ENCODE measurements around the gene PBX2. TPM values are rescaled to one million over a fixed set of nuclear protein-coding genes. Genes with fewer than 3 reads are reported as not detected.
"Not testable (repeated sequence)": the region's sequence is repeated elsewhere in the genome, so short reads cannot be mapped to it uniquely, and the experiment has no call there.

The PBX2 gene
- total RNA-seq, 2 experiments from 2014 or later, result 69.4 to 73.1 TPM

- no peak for DNase-seq
- Mint-ChIP-seq H3K27me3 (no peaks in the 10 kb centered on the region), H3K4me3 (peak overlapping the region; percentile 86), H3K27ac (peak overlapping the region; percentile 77), H3K4me1 (peaks cover 56% of the 10 kb centered on the region), H3K9me3 (no peaks in the 10 kb centered on the region), H3K36me3 (ENCODE audit: low read depth) (peaks cover 67% of the 10 kb centered on the region)
- POLR2A ChIA-PET, result interaction anchor here (1.1 to 10.5 kb wide), 2 partner anchors 10 to 782 kb away, joined by 3 to 155 read pairs; partner anchors contain the start of genes AGPAT1 and RNF5
- CTCF ChIA-PET, result no interaction called here
These were observed 797 bp downstream of the PBX2 start for GRCh38 chr6:32189069-32189741.

GRCh38 chr6:32188381-32189068 lies 1.5 kb downstream of the PBX2 start:
- peak overlapping the region; percentile 77 for H3K27ac Mint-ChIP-seq
- peaks cover 73% of the 10 kb centered on the region for H3K36me3 Mint-ChIP-seq (ENCODE audit: low read depth)
- CTCF ChIA-PET, result interaction anchor here (0.5 kb wide), 1 partner anchor 1382 kb away, joined by 3 read pairs; no protein-coding TSS in a partner anchor
- peak overlapping the region; percentile 86 for H3K4me3 Mint-ChIP-seq
- POLR2A ChIA-PET, result interaction anchor here (1.1 to 10.5 kb wide), 2 partner anchors 9 to 783 kb away, joined by 3 to 155 read pairs; partner anchors contain the start of genes AGPAT1 and RNF5
- no peaks in the 10 kb centered on the region for H3K9me3 Mint-ChIP-seq
- DNase-seq, result no peak
- no peaks in the 10 kb centered on the region for H3K27me3 Mint-ChIP-seq
- peaks cover 50% of the 10 kb centered on the region for H3K4me1 Mint-ChIP-seq

GRCh38 chr6:32187725-32188380 lies 2.1 kb downstream of the PBX2 start:
- peak overlapping the region; percentile 91 for H3K27ac Mint-ChIP-seq
- ChIA-PET POLR2A (interaction anchor here (10.5 kb wide), 1 partner anchor 8 kb away, joined by 155 read pairs; the partner anchor contains the start of genes AGPAT1 and RNF5), CTCF (interaction anchor here (0.5 kb wide), 1 partner anchor 1383 kb away, joined by 3 read pairs; no protein-coding TSS in a partner anchor)
- H3K4me3 Mint-ChIP-seq, result peak overlapping the region; percentile 41
- H3K27me3 Mint-ChIP-seq, DNase-seq, H3K9me3 Mint-ChIP-seq: not testable (repeated sequence)
- peaks cover 43% of the 10 kb centered on the region for H3K4me1 Mint-ChIP-seq
- peaks cover 77% of the 10 kb centered on the region for H3K36me3 Mint-ChIP-seq (ENCODE audit: low read depth)

- H3K4me1 Mint-ChIP-seq, result peaks cover 43% of the 10 kb centered on the region
- no peak for DNase-seq
- CTCF ChIA-PET, result no interaction called here
These were observed 2.8 kb downstream of the PBX2 start for GRCh38 chr6:32187009-32187709.

GRCh38 chr6:32186151-32186840 lies 3.7 kb downstream of the PBX2 start:
- DNase-seq, H3K9me3 Mint-ChIP-seq, H3K27me3 Mint-ChIP-seq, CTCF ChIA-PET: not testable (repeated sequence)
- H3K27ac Mint-ChIP-seq, result peak overlapping the region; percentile 91
- peaks cover 70% of the 10 kb centered on the region for H3K36me3 Mint-ChIP-seq (ENCODE audit: low read depth)
- peaks cover 41% of the 10 kb centered on the region for H3K4me1 Mint-ChIP-seq
- H3K4me3 Mint-ChIP-seq, result peak overlapping the region; percentile 28
- POLR2A ChIA-PET, result interaction anchor here (10.5 kb wide), 1 partner anchor 7 kb away, joined by 155 read pairs; the partner anchor contains the start of genes AGPAT1 and RNF5

More at GRCh38 chr6:32187009-32187709, 2.8 kb downstream of the PBX2 start:
- Mint-ChIP-seq H3K4me3 (peak overlapping the region; percentile 41), H3K27me3 (no peaks in the 10 kb centered on the region), H3K9me3 (no peaks in the 10 kb centered on the region), H3K36me3 (ENCODE audit: low read depth) (peaks cover 75% of the 10 kb centered on the region), H3K27ac (peak overlapping the region; percentile 91)
- POLR2A ChIA-PET, result interaction anchor here (10.5 kb wide), 1 partner anchor 8 kb away, joined by 155 read pairs; the partner anchor contains the start of genes AGPAT1 and RNF5

GRCh38 chr6:32185681-32186131 lies 4.3 kb downstream of the PBX2 start:
- Mint-ChIP-seq H3K4me3 (peak overlapping the region; percentile 28), H3K36me3 (ENCODE audit: low read depth) (peaks cover 71% of the 10 kb centered on the region), H3K4me1 (peaks cover 43% of the 10 kb centered on the region), H3K27ac (peak overlapping the region; percentile 91)
- DNase-seq, result peak; percentile 73
- H3K27me3 Mint-ChIP-seq, CTCF ChIA-PET, H3K9me3 Mint-ChIP-seq: not testable (repeated sequence)
- POLR2A ChIA-PET, result interaction anchor here (10.5 kb wide), 1 partner anchor 6 kb away, joined by 155 read pairs; the partner anchor contains the start of genes AGPAT1 and RNF5

- Mint-ChIP-seq H3K4me3 (no peak within 1 kb of the TSS), H3K27ac (peak within 1 kb of the TSS; percentile 31), H3K36me3 (ENCODE audit: low read depth) (peaks cover 72% of the 10 kb centered on the region), H3K9me3 (no peaks in the 10 kb centered on the region), H3K27me3 (no peaks in the 10 kb centered on the region), H3K4me1 (peaks cover 55% of the 10 kb centered on the region)
- ChIA-PET POLR2A (no interaction called here), CTCF (no interaction called here)
- no peak for DNase-seq
These were observed 5.8 kb downstream of the PBX2 start, which contains the start of gene AGER for GRCh38 chr6:32184084-32184640. TSS of gene AGER (minus strand) at chr6:32184253. CDS start at chr6:32184222, 31 bp downstream.

GRCh38 chr6:32183483-32184083 lies 6.4 kb downstream of the PBX2 start:
- Mint-ChIP-seq H3K4me1 (peaks cover 55% of the 10 kb centered on the region), H3K9me3 (no peaks in the 10 kb centered on the region), H3K4me3 (no peak overlapping the region), H3K27me3 (no peaks in the 10 kb centered on the region), H3K36me3 (ENCODE audit: low read depth) (peaks cover 72% of the 10 kb centered on the region), H3K27ac (no peak overlapping the region)
- DNase-seq, result no peak
- ChIA-PET POLR2A (interaction anchor here (8.0 kb wide), 1 partner anchor 8 kb away, joined by 155 read pairs; the partner anchor contains the start of genes GPSM3 and PBX2), CTCF (no interaction called here)

- DNase-seq, result no peak
- peaks cover 52% of the 10 kb centered on the region for H3K4me1 Mint-ChIP-seq
- CTCF ChIA-PET, result interaction anchor here (0.6 kb wide), 1 partner anchor 62 kb away, joined by 3 read pairs; no protein-coding TSS in a partner anchor
- no peak overlapping the region for H3K4me3 Mint-ChIP-seq
- H3K27me3 Mint-ChIP-seq, result no peaks in the 10 kb centered on the region
- no peaks in the 10 kb centered on the region for H3K9me3 Mint-ChIP-seq
- H3K27ac Mint-ChIP-seq, result peak overlapping the region; percentile 23
- POLR2A ChIA-PET, result interaction anchor here (8.0 kb wide), 1 partner anchor 8 kb away, joined by 155 read pairs; the partner anchor contains the start of genes GPSM3 and PBX2
- H3K36me3 Mint-ChIP-seq (ENCODE audit: low read depth), result peaks cover 69% of the 10 kb centered on the region
These were observed 7.0 kb downstream of the PBX2 start for GRCh38 chr6:32183030-32183429.

- CTCF ChIA-PET, result interaction anchor here (0.6 to 1.2 kb wide), 2 partner anchors 13 to 63 kb away, joined by 3 to 4 read pairs; no protein-coding TSS in a partner anchor
- Mint-ChIP-seq H3K27me3 (no peaks in the 10 kb centered on the region), H3K27ac (peak overlapping the region; percentile 23), H3K4me1 (peaks cover 48% of the 10 kb centered on the region), H3K36me3 (ENCODE audit: low read depth) (peaks cover 65% of the 10 kb centered on the region), H3K9me3 (no peaks in the 10 kb centered on the region), H3K4me3 (no peak overlapping the region)
- POLR2A ChIA-PET, result interaction anchor here (8.0 kb wide), 1 partner anchor 9 kb away, joined by 155 read pairs; the partner anchor contains the start of genes GPSM3 and PBX2
- DNase-seq, result no peak
These were observed 7.4 kb downstream of the PBX2 start for GRCh38 chr6:32182555-32182981.

Measured in activated CD4-positive, alpha-beta memory T cell treated with anti-CD3 and anti-CD28 coated beads, Interleukin-2, amount 10 ng/mL, durations not matched to agents 7 days and 5 days (primary cell).